GM13977 (cell line): ENCODE measurements around the gene TMEM120B.
"Not testable (repeated sequence)": the region's sequence is repeated elsewhere in the genome, so short reads cannot be mapped to it uniquely, and the experiment has no call there.

ENCODE experiments used
- DNase-seq: peaks from one replicate; pipeline ENCODE4 v3.0.0; 2012; ENCODE audit warnings: low spot score
- in situ Hi-C: fragments of 300-500 bp; cut with MboI; formaldehyde crosslinking; loops from one replicate; pipeline ENCODE4 v1.12.0; 2022; ENCODE audit warnings: low sequenced_read_pairs, low pct_unique_long_range_greater_than_20kb, mixed read lengths, inconsistent platforms; ENCODE audit not compliant: unreplicated experiment
- TF ChIP-seq, protein P1 (sequence below): IDR thresholded peaks from 2 replicates; pipeline ENCODE4 v1.5.1; 2012; ENCODE audit warnings: mild to moderate bottlenecking, control low read depth; ENCODE audit not compliant: insufficient read depth; ENCODE audit errors: extremely low read depth, missing control alignments

The TMEM120B gene

DNA sequence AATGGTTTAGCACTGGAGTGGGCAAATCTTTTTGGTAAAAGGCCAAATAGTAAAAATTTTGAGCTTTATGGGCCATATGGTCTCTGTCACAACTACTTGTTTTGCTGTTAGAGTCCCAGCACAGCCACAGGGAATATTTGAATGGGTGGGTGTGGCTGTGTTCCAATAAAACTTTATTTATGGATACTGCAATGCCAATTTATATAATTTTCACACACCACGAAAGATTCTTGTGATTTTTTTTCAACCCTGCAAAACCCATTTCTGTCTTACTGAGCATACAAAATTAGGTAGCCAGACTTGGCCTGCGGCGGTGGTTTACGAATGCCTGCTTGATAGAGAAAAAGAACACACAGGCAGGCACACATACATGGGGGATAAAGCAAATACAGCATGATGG lies 28.3 kb downstream of the TMEM120B start:
- TF ChIP-seq, protein P1, sequence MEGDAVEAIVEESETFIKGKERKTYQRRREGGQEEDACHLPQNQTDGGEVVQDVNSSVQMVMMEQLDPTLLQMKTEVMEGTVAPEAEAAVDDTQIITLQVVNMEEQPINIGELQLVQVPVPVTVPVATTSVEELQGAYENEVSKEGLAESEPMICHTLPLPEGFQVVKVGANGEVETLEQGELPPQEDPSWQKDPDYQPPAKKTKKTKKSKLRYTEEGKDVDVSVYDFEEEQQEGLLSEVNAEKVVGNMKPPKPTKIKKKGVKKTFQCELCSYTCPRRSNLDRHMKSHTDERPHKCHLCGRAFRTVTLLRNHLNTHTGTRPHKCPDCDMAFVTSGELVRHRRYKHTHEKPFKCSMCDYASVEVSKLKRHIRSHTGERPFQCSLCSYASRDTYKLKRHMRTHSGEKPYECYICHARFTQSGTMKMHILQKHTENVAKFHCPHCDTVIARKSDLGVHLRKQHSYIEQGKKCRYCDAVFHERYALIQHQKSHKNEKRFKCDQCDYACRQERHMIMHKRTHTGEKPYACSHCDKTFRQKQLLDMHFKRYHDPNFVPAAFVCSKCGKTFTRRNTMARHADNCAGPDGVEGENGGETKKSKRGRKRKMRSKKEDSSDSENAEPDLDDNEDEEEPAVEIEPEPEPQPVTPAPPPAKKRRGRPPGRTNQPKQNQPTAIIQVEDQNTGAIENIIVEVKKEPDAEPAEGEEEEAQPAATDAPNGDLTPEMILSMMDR = no peak
- DNase-seq = no peak
- in situ Hi-C loops = no loop called here

DNA sequence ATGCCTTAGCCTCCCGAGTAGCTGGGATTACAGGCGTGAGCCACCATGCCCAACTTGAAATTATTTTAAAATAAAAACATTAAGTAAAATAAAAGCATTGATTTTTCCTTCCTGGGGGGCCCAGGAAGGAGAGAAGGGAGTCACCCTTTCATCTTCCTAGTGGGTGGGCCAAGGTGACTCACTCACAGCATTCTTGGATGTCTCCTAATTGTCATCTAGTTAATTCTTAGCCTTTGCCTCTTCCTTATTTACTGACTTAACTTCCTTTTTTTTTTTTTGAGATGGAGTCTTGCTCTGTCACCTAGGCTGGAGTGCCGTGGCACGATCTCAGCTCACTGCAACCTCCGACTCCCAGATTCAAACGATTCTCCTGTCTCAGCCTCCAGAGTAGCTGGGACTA lies 29.2 kb downstream of the TMEM120B start:
- in situ Hi-C loops = no loop called here
- TF ChIP-seq, protein P1 = no peak
- DNase-seq = no peak

DNA sequence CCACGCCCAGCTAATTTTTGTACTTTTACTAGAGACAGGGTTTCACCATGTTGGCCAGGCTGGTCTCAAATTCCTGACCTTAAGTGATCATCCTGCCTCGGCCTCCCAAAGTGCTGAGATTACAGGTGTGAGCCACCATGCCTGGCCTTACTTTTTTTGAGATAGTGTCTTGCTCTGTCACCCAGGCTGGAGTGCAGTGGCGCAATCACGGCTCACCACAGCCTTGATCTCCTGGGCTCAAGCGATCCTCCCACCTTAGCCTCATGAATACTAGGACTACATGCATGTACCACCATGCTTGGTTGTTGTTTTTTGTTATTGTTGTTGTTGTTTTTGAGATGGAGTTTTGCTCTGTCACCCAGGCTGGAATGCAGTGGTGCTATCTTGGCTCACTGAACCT lies 33.0 kb downstream of the TMEM120B start:
- DNase-seq, in situ Hi-C loops: not testable (repeated sequence)

DNA sequence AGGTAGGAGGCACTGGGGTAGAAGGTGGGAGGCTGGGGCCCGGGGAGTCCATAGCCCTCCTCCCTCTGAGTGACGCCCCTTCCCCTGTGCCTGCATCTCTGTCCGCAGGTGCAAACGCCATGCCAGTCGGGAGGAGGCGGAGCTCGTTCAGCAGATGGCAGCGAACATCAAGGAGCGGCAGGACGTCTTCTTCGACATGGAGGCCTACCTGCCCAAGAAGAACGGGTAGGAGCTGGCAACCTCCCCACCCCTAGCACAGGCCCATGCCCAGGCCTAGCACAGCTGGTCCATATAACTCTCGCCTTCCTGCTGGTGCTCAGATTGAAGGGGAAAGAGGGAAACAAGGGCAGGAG lies 35.6 kb downstream of the TMEM120B start:
- in situ Hi-C loops = no loop called here
- no peak for DNase-seq

DNA sequence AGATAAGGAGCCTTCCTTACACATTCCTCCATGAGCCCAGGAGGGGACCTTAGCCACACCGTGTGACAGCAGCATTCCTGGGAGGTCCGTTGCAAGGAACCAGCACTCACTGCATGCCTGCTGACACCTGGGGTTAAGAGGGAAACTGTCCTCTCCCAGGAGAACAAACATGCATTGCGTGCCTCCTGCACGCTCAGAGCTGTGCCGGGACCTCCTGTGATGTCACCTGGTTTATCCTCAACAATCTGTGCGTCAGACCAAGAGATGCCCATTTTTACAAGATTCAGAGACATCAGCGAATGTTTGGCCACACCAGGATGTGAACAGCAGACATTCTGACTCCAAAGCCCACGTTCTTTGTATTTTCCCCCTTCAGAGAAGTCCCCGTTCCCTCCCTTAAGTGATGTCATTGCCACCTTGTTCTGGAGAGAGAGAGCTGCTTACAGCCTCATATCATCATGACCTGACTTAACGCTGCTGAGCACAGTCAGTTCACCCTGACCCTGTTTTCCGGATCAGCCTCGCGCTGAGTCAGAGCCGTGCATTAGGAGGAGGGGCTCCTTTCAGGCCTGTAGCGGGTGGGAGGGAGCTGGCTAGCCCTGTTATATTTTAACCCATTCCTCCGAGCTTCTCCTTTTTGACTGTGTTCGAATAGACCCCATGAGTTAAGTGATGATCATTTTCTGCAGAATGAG lies 36.2 kb downstream of the TMEM120B start:
- TF ChIP-seq, protein P1 = no peak
- peak; percentile 76 for DNase-seq
- in situ Hi-C loops = no loop called here

More for the DNA sequence above, 35.6 kb downstream of the TMEM120B start:
- TF ChIP-seq, protein P1 = no peak

DNA sequence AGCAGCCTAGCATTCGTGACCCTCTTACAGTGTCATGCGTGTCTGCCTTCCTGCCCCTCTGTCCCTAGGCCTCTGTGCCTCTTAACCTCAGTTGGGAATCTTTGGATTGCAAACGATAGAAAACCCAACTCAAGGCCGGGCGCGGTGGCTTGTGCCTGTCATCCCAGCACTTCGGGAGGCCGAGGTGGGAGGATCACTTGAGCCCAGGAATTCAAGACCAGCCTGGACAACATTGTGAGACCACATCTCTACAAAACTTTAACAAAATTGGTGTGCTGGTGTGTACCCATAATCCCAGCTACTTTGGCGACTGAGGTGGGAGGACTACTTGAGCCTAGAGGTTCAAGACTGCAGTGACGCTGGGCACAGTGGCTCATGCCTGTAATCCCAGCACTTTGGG lies 36.7 kb downstream of the TMEM120B start:
- no peak for DNase-seq
- in situ Hi-C loops = no loop called here
- TF ChIP-seq, protein P1 = no peak

DNA sequence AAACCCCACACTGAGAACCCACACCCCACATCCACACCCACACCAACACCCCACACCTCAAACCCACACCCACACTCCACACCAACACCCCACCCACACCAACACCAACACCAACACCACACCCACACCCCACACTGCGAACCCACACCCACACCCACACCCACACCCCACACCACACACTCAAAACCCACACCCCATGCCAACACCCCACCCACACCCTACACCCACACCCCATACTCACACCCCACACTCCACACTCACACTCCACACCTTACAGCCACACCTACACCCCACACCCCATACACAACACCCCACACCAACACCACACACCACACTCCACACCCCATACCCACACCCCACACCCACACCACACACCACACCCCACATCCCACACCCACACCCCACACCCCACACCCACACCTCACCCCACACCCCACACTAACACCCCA lies 38.0 kb downstream of the TMEM120B start:
- in situ Hi-C loops = no loop called here
- DNase-seq = no peak
- TF ChIP-seq, protein P1 = no peak
